GM12892 (cell line): ENCODE measurements around the gene MLXIP.

Experiments
- POLR2A ChIP-seq: IDR thresholded peaks from 2 replicates; pipeline ENCODE4 v1.6.1; 2011; ENCODE audit warnings: low read depth, low read length, control low read depth
- POLR2AphosphoS5 ChIP-seq: IDR thresholded peaks from 2 replicates; pipeline ENCODE4 v1.6.1; 2011; ENCODE audit warnings: low read depth, low read length, control low read depth

- TF ChIP-seq POLR2A (no peak), POLR2AphosphoS5 (no peak)
Measured at GRCh38 chr12:122162976-122163375, 84.4 kb downstream of the MLXIP start.
